Measurements from ENCODE around the gene REEP1.

DNA sequence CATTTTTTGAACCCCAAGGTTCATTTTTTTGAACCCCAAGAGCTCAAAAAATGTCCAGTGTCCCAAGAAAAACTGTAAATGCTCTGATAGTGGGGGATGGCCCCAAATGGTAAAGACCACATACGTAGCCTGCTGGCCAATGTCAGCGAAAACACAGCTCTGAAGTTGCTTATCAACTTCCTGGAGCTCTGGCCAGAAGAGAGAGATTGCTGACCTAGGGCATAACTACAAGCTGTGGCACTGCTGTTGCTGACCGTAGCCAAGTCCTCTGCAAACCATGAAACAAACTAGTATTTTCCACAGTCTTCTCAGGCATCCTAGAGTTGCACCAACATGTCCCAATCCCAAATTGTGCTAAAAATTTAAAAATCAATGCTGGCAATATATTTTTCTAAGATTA lies 50.9 kb downstream of the REEP1 start:
- TF ChIP-seq CTBP1 (IDR thresholded peaks at IDR 0.05; ENCODE audit: borderline replicate concordance) (no peak), ELF4 (IDR thresholded peaks at IDR 0.05) (no peak), SUZ12 (IDR thresholded peaks at IDR 0.05) (no peak), FOXK2 (IDR thresholded peaks at IDR 0.05) (no peak), SP1 (IDR thresholded peaks at IDR 0.05) (no peak), HDGF (IDR thresholded peaks at IDR 0.05; ENCODE audit: borderline replicate concordance) (no peak), FOXA1 (IDR thresholded peaks at IDR 0.05) (no peak), FOXM1 (IDR thresholded peaks at IDR 0.05; ENCODE audit: borderline replicate concordance) (no peak), TARDBP (IDR thresholded peaks at IDR 0.05) (no peak), L3MBTL2 (conservative IDR thresholded peaks at IDR 0.05) (no peak), NFRKB (IDR thresholded peaks at IDR 0.05) (no peak)

Measured in HEK293T (cell line).